Neuronal stem cell (in vitro differentiated cells): ENCODE measurements around the gene GJB1.

ENCODE experiments used
- DNase-seq: peaks from one replicate; pipeline ENCODE4 v3.0.0-alpha.2; 2013; ENCODE audit warnings: low spot score
- H2AFZ ChIP-seq: one replicate; pipeline ENCODE4 v1.6.1; 2013; ENCODE audit warnings: mild to moderate bottlenecking, low read length, inconsistent platforms
- H2AK5ac ChIP-seq: 2 replicates; pipeline ENCODE4 v1.6.1; 2013; ENCODE audit warnings: low read depth, mild to moderate bottlenecking, inconsistent platforms, low read length, moderate library complexity, mixed read lengths
- H2BK120ac ChIP-seq: 2 replicates; pipeline ENCODE4 v1.6.1; 2013; ENCODE audit warnings: low read depth, mild to moderate bottlenecking, inconsistent platforms, low read length, moderate library complexity, mixed read lengths
- H2BK12ac ChIP-seq: one replicate; pipeline ENCODE4 v1.6.1; 2013; ENCODE audit warnings: low read length, inconsistent platforms
- H2BK15ac ChIP-seq: 2 replicates; pipeline ENCODE4 v1.6.1; 2013; ENCODE audit warnings: mild to moderate bottlenecking, low read length, inconsistent platforms, mixed read lengths
- H2BK5ac ChIP-seq: one replicate; pipeline ENCODE4 v1.6.1; 2013; ENCODE audit warnings: inconsistent platforms, mild to moderate bottlenecking, low read length, moderate library complexity
- H3K14ac ChIP-seq: one replicate; pipeline ENCODE4 v1.6.1; 2013; ENCODE audit warnings: low read length, inconsistent platforms
- H3K18ac ChIP-seq: 2 replicates; pipeline ENCODE4 v1.6.1; 2013; ENCODE audit warnings: low read length, inconsistent platforms
- H3K23ac ChIP-seq: 2 replicates; pipeline ENCODE4 v1.6.1; 2013; ENCODE audit warnings: low read depth, mild to moderate bottlenecking, mixed read lengths, low read length, inconsistent platforms; ENCODE audit not compliant: poor library complexity
- H3K27ac ChIP-seq: replicated peaks from 3 replicates; pipeline ENCODE4 v1.5.1; 2013; ENCODE audit warnings: low read length, inconsistent platforms
- H3K27me3 ChIP-seq, 3 experiments: 2 replicates each; pipeline ENCODE4 v1.6.1; 2013; ENCODE audit warnings: low read length in 3 of 3, mild to moderate bottlenecking in 2 of 3, inconsistent platforms in 1 of 3, low read depth in 1 of 3, mixed read lengths in 1 of 3, moderate library complexity in 1 of 3; ENCODE audit not compliant: control insufficient read depth in 3 of 3, insufficient read depth in 3 of 3
- H3K36me3 ChIP-seq, 2 donors: replicated peaks in 1 of 2; 2 replicates each; pipeline ENCODE4 v1.6.1; 2013; ENCODE audit warnings: low read length in 2 of 2; ENCODE audit not compliant: control insufficient read depth in 2 of 2, insufficient read depth in 2 of 2
- H3K4ac ChIP-seq: 2 replicates; pipeline ENCODE4 v1.6.1; 2013; ENCODE audit warnings: inconsistent platforms, mild to moderate bottlenecking, low read length, moderate library complexity
- H3K4me1 ChIP-seq, 2 donors: 1 replicate in 1 of 2; 2 replicates in 1 of 2; pipeline ENCODE4 v1.6.1; 2013; ENCODE audit warnings: low read length in 2 of 2, low read depth in 1 of 2; ENCODE audit not compliant: control insufficient read depth in 2 of 2, insufficient read depth in 1 of 2
- H3K4me2 ChIP-seq: one replicate; pipeline ENCODE4 v1.6.1; 2013; ENCODE audit warnings: mild to moderate bottlenecking, low read length, inconsistent platforms; ENCODE audit not compliant: insufficient read depth, poor library complexity, severe bottlenecking
- H3K4me3 ChIP-seq, 2 donors: 2 replicates each; pipeline ENCODE4 v1.5.1; 2013; ENCODE audit warnings: low read length in 2 of 2, mild to moderate bottlenecking in 2 of 2, inconsistent platforms in 1 of 2, moderate library complexity in 1 of 2
- H3K79me1 ChIP-seq: one replicate; pipeline ENCODE4 v1.6.1; 2013; ENCODE audit warnings: low read depth, mild to moderate bottlenecking, inconsistent platforms, low read length, moderate library complexity
- H3K9ac ChIP-seq: one replicate; pipeline ENCODE4 v1.6.1; 2013; ENCODE audit warnings: mild to moderate bottlenecking, low read depth, low read length, inconsistent platforms; ENCODE audit not compliant: poor library complexity
- H3K9me3 ChIP-seq, 2 donors: replicated peaks in 1 of 2; 2 replicates each; pipeline versions ENCODE3 to v1.6.1; 2013; ENCODE audit warnings: low read length in 2 of 2, mild to moderate bottlenecking in 2 of 2, inconsistent platforms in 1 of 2, low read depth in 1 of 2, mixed read lengths in 1 of 2, moderate library complexity in 1 of 2; ENCODE audit not compliant: control insufficient read depth in 2 of 2, insufficient read depth in 1 of 2
- H4K8ac ChIP-seq: one replicate; pipeline ENCODE4 v1.6.1; 2013; ENCODE audit warnings: low read depth, mild to moderate bottlenecking, inconsistent platforms, low read length, moderate library complexity
- H4K91ac ChIP-seq: one replicate; pipeline ENCODE4 v1.6.1; 2013; ENCODE audit warnings: low read length, low read depth, mild to moderate bottlenecking, inconsistent platforms; ENCODE audit not compliant: poor library complexity
- WGBS, 2 donors: extraction: QIAGEN DNeasy Blood & Tissue Kit; methylation state at CpG; one replicate each; pipeline ENCODE4 v1.1.7; 2013; ENCODE audit warnings: missing lambda C conversion rate in 2 of 2, mixed read lengths in 1 of 2; ENCODE audit not compliant: insufficient read length in 2 of 2, insufficient replicate concordance in 1 of 2; ENCODE audit errors: extremely low coverage in 2 of 2; 5-methylcytosine and 5-hydroxymethylcytosine counted together

Gene GJB1

GRCh38 chrX:71199252-71200008, 23.6 kb upstream of the GJB1 start:
- Histone ChIP-seq H3K4me2 (no peak overlapping the region), H3K36me3 (no peaks in the 10 kb centered on the region), H3K4ac (no peak overlapping the region), H2BK15ac (no peak overlapping the region), H3K9ac (no peak overlapping the region), H3K4me1 (no peaks in the 10 kb centered on the region), H3K14ac (no peak overlapping the region), H2BK120ac (no peak overlapping the region), H3K27me3 (no peaks in the 10 kb centered on the region), H4K91ac (no peak overlapping the region), H2BK12ac (no peak overlapping the region), H2AFZ (no peak overlapping the region), H3K4me3 (no peak overlapping the region), H3K27ac (no peak overlapping the region), H2AK5ac (no peak overlapping the region), H4K8ac (no peak overlapping the region), H3K23ac (no peak overlapping the region), H3K79me1 (no peaks in the 10 kb centered on the region), H2BK5ac (no peak overlapping the region), H3K18ac (no peak overlapping the region), H3K9me3 (no peaks in the 10 kb centered on the region)
- no peak for DNase-seq
- WGBS, 2 donors = no CpG with 5 or more reads among the region's 7 CpGs

- DNase-seq = no peak
- H3K14ac ChIP-seq = no peak overlapping the region
- no peak overlapping the region for H3K4me3 ChIP-seq
- no peak overlapping the region for H3K18ac ChIP-seq
- H3K4me1 ChIP-seq = no peaks in the 10 kb centered on the region
- H3K79me1 ChIP-seq = no peaks in the 10 kb centered on the region
- no peak overlapping the region for H2BK12ac ChIP-seq
- H2BK15ac ChIP-seq = no peak overlapping the region
- no peaks in the 10 kb centered on the region for H3K27me3 ChIP-seq
- H2AK5ac ChIP-seq = no peak overlapping the region
- H3K9me3 ChIP-seq = no peaks in the 10 kb centered on the region
- no peaks in the 10 kb centered on the region for H3K36me3 ChIP-seq
- H3K4me2 ChIP-seq = no peak overlapping the region
- no peak overlapping the region for H4K8ac ChIP-seq
- no peak overlapping the region for H3K23ac ChIP-seq
- no peak overlapping the region for H2BK120ac ChIP-seq
- H2AFZ ChIP-seq = no peak overlapping the region
- WGBS, 2 donors = no CpG with 5 or more reads among the region's 3 CpGs
- no peak overlapping the region for H3K4ac ChIP-seq
- H3K9ac ChIP-seq = no peak overlapping the region
- no peak overlapping the region for H3K27ac ChIP-seq
- H2BK5ac ChIP-seq = no peak overlapping the region
- no peak overlapping the region for H4K91ac ChIP-seq
Observed at GRCh38 chrX:71210816-71211215, 12.2 kb upstream of the GJB1 start.

DNA sequence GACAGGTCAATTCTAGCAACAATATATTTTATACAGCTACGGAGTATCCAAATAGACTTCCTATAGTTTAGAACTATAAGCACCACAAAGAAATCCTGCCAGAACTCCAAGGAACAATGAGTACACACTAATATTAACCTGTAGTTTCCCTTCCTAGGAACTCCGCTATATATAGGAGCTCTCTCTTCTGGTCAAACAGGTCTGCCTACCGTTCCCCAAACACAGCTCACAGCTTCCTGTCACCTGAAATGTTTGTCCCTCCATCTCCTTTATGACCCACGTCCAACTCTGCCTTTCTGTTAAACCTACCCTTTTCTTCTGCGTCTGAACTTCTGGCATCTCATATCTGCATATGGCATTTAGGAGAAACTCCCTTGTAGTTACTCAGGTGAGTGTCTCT, 10.5 kb upstream of the GJB1 start:
- Histone ChIP-seq H3K27ac (no peak overlapping the region), H3K9ac (no peak overlapping the region), H3K4me3 (no peak overlapping the region), H2AFZ (no peak overlapping the region), H3K27me3 (no peaks in the 10 kb centered on the region), H3K79me1 (no peaks in the 10 kb centered on the region), H3K18ac (no peak overlapping the region), H3K4me1 (peaks cover 3 to 6% of the 10 kb centered on the region in 2 donors), H3K36me3 (no peaks in the 10 kb centered on the region), H4K8ac (no peak overlapping the region), H3K4ac (no peak overlapping the region), H3K23ac (no peak overlapping the region), H3K14ac (no peak overlapping the region), H4K91ac (no peak overlapping the region), H2BK12ac (no peak overlapping the region), H2BK15ac (no peak overlapping the region), H2AK5ac (no peak overlapping the region), H3K4me2 (no peak overlapping the region), H2BK120ac (no peak overlapping the region), H3K9me3 (no peaks in the 10 kb centered on the region), H2BK5ac (no peak overlapping the region)
- WGBS, 2 donors = no CpG with 5 or more reads among the region's 5 CpGs
- DNase-seq = no peak

DNA sequence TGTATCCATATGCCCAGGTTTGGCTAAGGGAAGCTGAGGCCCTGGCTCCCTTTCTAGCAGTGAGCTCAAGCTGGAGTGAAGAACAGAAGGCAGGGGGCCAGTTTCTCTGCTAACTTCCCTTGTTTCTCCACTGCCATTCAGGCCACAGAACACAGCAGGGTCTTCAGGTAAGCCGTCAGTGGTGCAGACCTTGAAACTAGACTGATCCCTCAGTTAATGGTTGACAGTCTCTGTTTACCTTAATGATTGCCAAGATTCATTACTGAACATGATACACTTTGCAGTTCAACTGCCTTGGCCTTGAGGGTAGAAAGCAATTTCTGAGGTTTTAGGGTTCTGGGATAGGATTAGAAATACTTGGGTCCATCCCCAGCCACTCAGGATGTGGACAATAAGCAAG, 8.9 kb upstream of the GJB1 start:
- no CpG with 5 or more reads among the region's 1 CpG for WGBS, 2 donors
- H4K91ac ChIP-seq = no peak overlapping the region
- H3K4me3 ChIP-seq = no peak overlapping the region
- peaks cover 3 to 6% of the 10 kb centered on the region in 2 donors for H3K4me1 ChIP-seq
- no peak overlapping the region for H2AK5ac ChIP-seq
- no peak overlapping the region for H3K4ac ChIP-seq
- no peak overlapping the region for H2BK15ac ChIP-seq
- H3K9me3 ChIP-seq = no peaks in the 10 kb centered on the region
- H3K23ac ChIP-seq = no peak overlapping the region
- no peak overlapping the region for H3K18ac ChIP-seq
- H2BK5ac ChIP-seq = no peak overlapping the region
- H3K4me2 ChIP-seq = no peak overlapping the region
- H2BK120ac ChIP-seq = no peak overlapping the region
- H3K9ac ChIP-seq = no peak overlapping the region
- H2BK12ac ChIP-seq = no peak overlapping the region
- no peak for DNase-seq
- H3K27ac ChIP-seq = no peak overlapping the region
- H3K79me1 ChIP-seq = no peaks in the 10 kb centered on the region
- H3K14ac ChIP-seq = no peak overlapping the region
- H3K36me3 ChIP-seq = no peaks in the 10 kb centered on the region
- H2AFZ ChIP-seq = no peak overlapping the region
- H3K27me3 ChIP-seq = no peaks in the 10 kb centered on the region
- no peak overlapping the region for H4K8ac ChIP-seq
